ENCODE data around the gene RAB11FIP4.

- no peak for TF ChIP-seq CTCF (IDR thresholded peaks at IDR 0.05)
- TF ChIP-seq POLR2A (IDR thresholded peaks at IDR 0.05), result no peak
Observed at GRCh38 chr17:31460226-31460721, 68.8 kb downstream of the RAB11FIP4 start.
